HG02840 (cell line): ENCODE measurements around the gene POU2F3.

Experiments
- ATAC-seq: cut with Tn5 transposase; IDR thresholded peaks from one replicate; pipeline ENCODE4 v1.9.1; 2021; ENCODE audit warnings: mild to moderate bottlenecking, moderate library complexity, moderate number of reproducible peaks; ENCODE audit not compliant: unreplicated experiment, low FRiP score

Gene POU2F3

GRCh38 chr11:120224361-120224760 lies 15.6 kb upstream of the POU2F3 start:
- no peak for ATAC-seq

- ATAC-seq: no peak
Observed at GRCh38 chr11:120224972-120225909, 14.7 kb upstream of the POU2F3 start.

- ATAC-seq: no peak
Observed at GRCh38 chr11:120226242-120226641, 13.7 kb upstream of the POU2F3 start.

- no peak for ATAC-seq
Observed at GRCh38 chr11:120226714-120227113, 13.2 kb upstream of the POU2F3 start.

GRCh38 chr11:120227228-120227852 lies 12.6 kb upstream of the POU2F3 start:
- no peak for ATAC-seq

GRCh38 chr11:120228794-120229384 lies 11.1 kb upstream of the POU2F3 start:
- ATAC-seq: no peak

- no peak for ATAC-seq
Observed at GRCh38 chr11:120229451-120230424, 10.2 kb upstream of the POU2F3 start.

- ATAC-seq: no peak
Observed at GRCh38 chr11:120230433-120231071, 9.4 kb upstream of the POU2F3 start.

- no peak for ATAC-seq
Observed at GRCh38 chr11:120231963-120232362, 8.0 kb upstream of the POU2F3 start.

GRCh38 chr11:120233207-120233803 lies 6.6 kb upstream of the POU2F3 start:
- no peak for ATAC-seq

GRCh38 chr11:120235024-120235628 lies 4.8 kb upstream of the POU2F3 start:
- ATAC-seq: no peak

GRCh38 chr11:120236169-120237107 lies 3.5 kb upstream of the POU2F3 start:
- ATAC-seq: no peak

- ATAC-seq: no peak
Observed at GRCh38 chr11:120238968-120239620, 846 bp upstream of the POU2F3 start.

GRCh38 chr11:120240866-120241265 lies 926 bp downstream of the POU2F3 start:
- no peak for ATAC-seq

- no peak for ATAC-seq
Observed at GRCh38 chr11:120241277-120241676, 1.3 kb downstream of the POU2F3 start.

- no peak for ATAC-seq
Observed at GRCh38 chr11:120243221-120243620, 3.3 kb downstream of the POU2F3 start.
